Natural killer cell (primary cell): ENCODE measurements around the gene CAMK2D. TPM values are rescaled to one million over a fixed set of nuclear protein-coding genes. Genes with fewer than 3 reads are reported as not detected.

Experiments used
- ATAC-seq, 3 donors: fragments of 150-1000 bp in 2 of 3; fragments of 200-7000 bp in 1 of 3; cut with Tn5 transposase; 1 replicate in 1 of 3; 2 replicates in 2 of 3; pipeline ENCODE4 v1.10.0; 2021; ENCODE audit warnings: mild to moderate bottlenecking in 2 of 3, moderate library complexity in 2 of 3
- DNase-seq, 2 donors: peaks; one replicate each; pipeline versions ENCODE4 v3.0.0 to v3.0.0-alpha.2; 2013 to 2021; ENCODE audit warnings: mixed read lengths in 1 of 2
- H3K27ac ChIP-seq: one replicate; pipeline ENCODE4 v1.5.1; 2013; ENCODE audit warnings: mild to moderate bottlenecking, low read length
- H3K27me3 ChIP-seq: one replicate; pipeline ENCODE4 v1.6.1; 2013; ENCODE audit warnings: low read length; ENCODE audit not compliant: control insufficient read depth, insufficient read depth
- H3K36me3 ChIP-seq: one replicate; pipeline ENCODE4 v1.6.1; 2013; ENCODE audit warnings: low read length; ENCODE audit not compliant: control insufficient read depth, insufficient read depth
- H3K4me1 ChIP-seq: one replicate; pipeline ENCODE4 v1.6.1; 2013; ENCODE audit warnings: low read length; ENCODE audit not compliant: control insufficient read depth, insufficient read depth
- H3K4me3 ChIP-seq: one replicate; pipeline ENCODE4 v1.5.1; 2013; ENCODE audit warnings: low read length
- H3K9me3 ChIP-seq: one replicate; pipeline ENCODE4 v1.6.1; 2013; ENCODE audit warnings: low read length; ENCODE audit not compliant: control insufficient read depth, insufficient read depth
- H3K27ac Mint-ChIP-seq, 2 donors: one replicate each; pipeline ENCODE4 v1.8.0; 2022; ENCODE audit warnings: mild to moderate bottlenecking in 2 of 2, mixed read lengths in 2 of 2, moderate library complexity in 1 of 2
- H3K27me3 Mint-ChIP-seq, 2 donors: one replicate each; pipeline ENCODE4 v1.8.0; 2022; ENCODE audit warnings: low read depth in 2 of 2, mixed read lengths in 2 of 2
- H3K36me3 Mint-ChIP-seq: one replicate; pipeline ENCODE4 v1.8.0; 2022; ENCODE audit warnings: mixed read lengths
- H3K4me1 Mint-ChIP-seq, 2 donors: one replicate each; pipeline ENCODE4 v1.8.0; 2022; ENCODE audit warnings: mixed read lengths in 2 of 2
- H3K4me3 Mint-ChIP-seq: one replicate; pipeline ENCODE4 v1.8.0; 2022; ENCODE audit warnings: mild to moderate bottlenecking, moderate library complexity, mixed read lengths
- H3K9me3 Mint-ChIP-seq, 2 donors: one replicate each; pipeline ENCODE4 v1.8.0; 2022; ENCODE audit warnings: mixed read lengths in 2 of 2
- CTCF ChIP-seq: fragments of 200-600 bp; IDR thresholded peaks from one replicate; pipeline ENCODE4 v1.8.0; 2022; ENCODE audit warnings: antibody characterized with exemption
- WGBS: methylation state at CpG from one replicate; pipeline ENCODE4 v1.1.7; 2013; ENCODE audit warnings: missing lambda C conversion rate; ENCODE audit not compliant: insufficient coverage; 5-methylcytosine and 5-hydroxymethylcytosine counted together
- intact Hi-C: fragments of 100-400 bp; cut with micrococcal nuclease; formaldehyde crosslinking; loops from one replicate; pipeline ENCODE4 v1.14.2; 2022
- total RNA-seq, 4 donors: library from RNA; stranded (reverse); fragments of 120-200 nt in 1 of 4; gene quantifications; one replicate each; pipeline versions ENCODE4 v1.2.3 to v1.2.4, GENCODE V29; 2013 to 2022

Gene CAMK2D
- total RNA-seq, 3 donors from 2014 or later (not counting 1 experiment from before 2014, with no cell fraction given), result 31.6 to 40.1 (median 34.5) TPM

- ATAC-seq (no peak), DNase-seq (no peak)
- Mint-ChIP-seq H3K27ac (no peak overlapping the region), H3K4me1 (peaks cover 1 to 12% of the 10 kb centered on the region in 2 donors), H3K4me3 (no peak overlapping the region), H3K27me3 (peaks cover 10 to 33% of the 10 kb centered on the region in 2 donors), H3K36me3 (no peaks in the 10 kb centered on the region), H3K9me3 (no peaks in the 10 kb centered on the region)
- Histone ChIP-seq H3K4me3 (no peak overlapping the region), H3K4me1 (no peaks in the 10 kb centered on the region), H3K36me3 (no peaks in the 10 kb centered on the region), H3K27ac (no peak overlapping the region), H3K9me3 (no peaks in the 10 kb centered on the region), H3K27me3 (no peaks in the 10 kb centered on the region)
- WGBS, result 90% methylated on average over 5 of the region's 5 CpGs
- TF ChIP-seq CTCF, result no peak
- intact Hi-C loops, result no loop called here
Measured at GRCh38 chr4:113438596-113438995, 322.9 kb downstream of the CAMK2D start.

GRCh38 chr4:113437129-113437528 is 324.4 kb downstream of the CAMK2D start:
- H3K9me3 Mint-ChIP-seq, result no peaks in the 10 kb centered on the region
- H3K27ac Mint-ChIP-seq, result no peak overlapping the region
- H3K4me3 ChIP-seq, result no peak overlapping the region
- WGBS, result 88% methylated on average over 3 of the region's 3 CpGs
- intact Hi-C loops, result no loop called here
- no peaks in the 10 kb centered on the region for H3K36me3 Mint-ChIP-seq
- H3K9me3 ChIP-seq, result no peaks in the 10 kb centered on the region
- H3K27me3 ChIP-seq, result no peaks in the 10 kb centered on the region
- no peaks in the 10 kb centered on the region for H3K4me1 ChIP-seq
- no peak for TF ChIP-seq CTCF
- DNase-seq (no peak), ATAC-seq (no peak)
- no peak overlapping the region for H3K27ac ChIP-seq
- H3K4me3 Mint-ChIP-seq, result no peak overlapping the region
- H3K27me3 Mint-ChIP-seq, result peaks cover 7 to 32% of the 10 kb centered on the region in 2 donors
- H3K36me3 ChIP-seq, result no peaks in the 10 kb centered on the region
- peaks cover 0 to 12% of the 10 kb centered on the region in 2 donors for H3K4me1 Mint-ChIP-seq

GRCh38 chr4:113436360-113436759 is 325.2 kb downstream of the CAMK2D start:
- Mint-ChIP-seq H3K9me3 (no peaks in the 10 kb centered on the region), H3K4me1 (peaks cover 0 to 12% of the 10 kb centered on the region in 2 donors), H3K4me3 (no peak overlapping the region), H3K27ac (no peak overlapping the region), H3K27me3 (peaks cover 6 to 28% of the 10 kb centered on the region in 2 donors), H3K36me3 (no peaks in the 10 kb centered on the region)
- WGBS, result 15% methylated on average over 3 of the region's 3 CpGs
- Histone ChIP-seq H3K9me3 (no peaks in the 10 kb centered on the region), H3K4me1 (no peaks in the 10 kb centered on the region), H3K27ac (no peak overlapping the region), H3K27me3 (no peaks in the 10 kb centered on the region), H3K4me3 (no peak overlapping the region), H3K36me3 (no peaks in the 10 kb centered on the region)
- no peak for TF ChIP-seq CTCF
- DNase-seq (no peak), ATAC-seq (no peak)
- intact Hi-C loops, result no loop called here

- intact Hi-C loops, result no loop called here
- DNase-seq, result no peak
Measured at GRCh38 chr4:113435893-113436292, 325.6 kb downstream of the CAMK2D start.

More at GRCh38 chr4:113435893-113436292, 325.6 kb downstream of the CAMK2D start:
- Mint-ChIP-seq H3K27me3 (peaks cover 6 to 28% of the 10 kb centered on the region in 2 donors), H3K27ac (no peak overlapping the region), H3K4me3 (no peak overlapping the region), H3K4me1 (peaks cover 0 to 12% of the 10 kb centered on the region in 2 donors), H3K9me3 (no peaks in the 10 kb centered on the region), H3K36me3 (no peaks in the 10 kb centered on the region)
- WGBS, result 89% methylated on average over 6 of the region's 7 CpGs
- H3K27ac ChIP-seq, result no peak overlapping the region
- no peaks in the 10 kb centered on the region for H3K36me3 ChIP-seq
- no peak overlapping the region for H3K4me3 ChIP-seq
- no peaks in the 10 kb centered on the region for H3K4me1 ChIP-seq
- no peaks in the 10 kb centered on the region for H3K9me3 ChIP-seq
- no peak for ATAC-seq
- H3K27me3 ChIP-seq, result no peaks in the 10 kb centered on the region
- TF ChIP-seq CTCF, result no peak
